Measurements from ENCODE around the gene GULP1. TPM values are rescaled to one million over a fixed set of nuclear protein-coding genes. Genes with fewer than 3 reads are reported as not detected.

The GULP1 gene
- total RNA-seq, 1 donor from 2014 or later: 29.5 TPM

Small RNA genes lying within 50 kb of the gene (microRNA-seq; reads per million reads assigned to microRNA genes)
- gene MIR561 (ENCODE audit: borderline number of aligned reads): not detected

Measured in chondrocyte (in vitro differentiated cells).